Progenitor cell of endocrine pancreas (in vitro differentiated cells): ENCODE measurements around the gene ZNF784. TPM values are rescaled to one million over a fixed set of nuclear protein-coding genes. Genes with fewer than 3 reads are reported as not detected.

Source experiments
- DNase-seq: peaks from one replicate; pipeline ENCODE4 v3.0.0; 2021; ENCODE audit warnings: low spot score; ENCODE audit not compliant: unreplicated experiment
- H3K27ac Mint-ChIP-seq: 2 replicates; pipeline ENCODE4 v1.8.0; 2021; ENCODE audit warnings: mild to moderate bottlenecking, moderate library complexity, mixed read lengths
- H3K27me3 Mint-ChIP-seq: 2 replicates; pipeline ENCODE4 v1.8.0; 2021; ENCODE audit warnings: mixed read lengths
- H3K36me3 Mint-ChIP-seq: 2 replicates; pipeline ENCODE4 v1.8.0; 2022; ENCODE audit warnings: mixed read lengths; ENCODE audit not compliant: insufficient read depth
- H3K4me1 Mint-ChIP-seq: 2 replicates; pipeline ENCODE4 v1.8.0; 2021; ENCODE audit warnings: low read depth, mixed read lengths
- H3K4me3 Mint-ChIP-seq: 2 replicates; pipeline ENCODE4 v1.8.0; 2021; ENCODE audit warnings: low read depth, mild to moderate bottlenecking, moderate library complexity, mixed read lengths
- H3K9me3 Mint-ChIP-seq: 2 replicates; pipeline ENCODE4 v1.8.0; 2021; ENCODE audit warnings: low read depth, mixed read lengths
- total RNA-seq: library from RNA; stranded (reverse); gene quantifications from 2 replicates; pipeline ENCODE4 v1.2.1, GENCODE V29; 2021
- TF ChIP-seq, protein P1 (sequence below): fragments of 200-600 bp; sonication (generic); IDR thresholded peaks from one replicate; pipeline ENCODE4 v1.5.0; 2021; ENCODE audit warnings: antibody characterized with exemption, mild to moderate bottlenecking; ENCODE audit not compliant: unreplicated experiment

ZNF784 gene
- total RNA-seq, 1 donor from 2014 or later: 15.3 TPM

DNA sequence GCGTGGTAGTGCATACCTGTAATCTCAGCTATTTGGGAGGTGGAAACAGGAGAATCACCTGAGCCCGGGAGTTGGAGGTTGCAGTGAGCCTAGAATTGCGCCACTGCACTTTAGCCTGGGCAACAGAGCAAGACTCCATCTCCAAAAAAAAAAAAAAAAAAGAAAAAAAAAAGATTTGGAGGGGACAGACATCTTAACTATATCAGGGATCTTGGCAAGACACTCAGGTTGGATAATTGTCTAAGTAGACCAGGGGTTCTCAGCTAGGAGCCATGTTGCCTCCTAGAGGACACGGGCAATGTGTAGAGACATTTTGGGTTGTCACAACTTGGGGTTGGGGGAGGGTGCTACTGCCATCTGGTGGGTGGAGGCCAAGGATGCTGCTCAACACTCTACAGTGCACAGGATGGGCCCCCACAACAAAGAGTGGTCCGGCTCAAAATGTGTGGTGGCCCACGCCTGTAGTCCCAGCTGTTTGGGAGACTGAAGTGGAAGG lies 14.5 kb upstream of the ZNF784 start:
- TF ChIP-seq, protein P1, sequence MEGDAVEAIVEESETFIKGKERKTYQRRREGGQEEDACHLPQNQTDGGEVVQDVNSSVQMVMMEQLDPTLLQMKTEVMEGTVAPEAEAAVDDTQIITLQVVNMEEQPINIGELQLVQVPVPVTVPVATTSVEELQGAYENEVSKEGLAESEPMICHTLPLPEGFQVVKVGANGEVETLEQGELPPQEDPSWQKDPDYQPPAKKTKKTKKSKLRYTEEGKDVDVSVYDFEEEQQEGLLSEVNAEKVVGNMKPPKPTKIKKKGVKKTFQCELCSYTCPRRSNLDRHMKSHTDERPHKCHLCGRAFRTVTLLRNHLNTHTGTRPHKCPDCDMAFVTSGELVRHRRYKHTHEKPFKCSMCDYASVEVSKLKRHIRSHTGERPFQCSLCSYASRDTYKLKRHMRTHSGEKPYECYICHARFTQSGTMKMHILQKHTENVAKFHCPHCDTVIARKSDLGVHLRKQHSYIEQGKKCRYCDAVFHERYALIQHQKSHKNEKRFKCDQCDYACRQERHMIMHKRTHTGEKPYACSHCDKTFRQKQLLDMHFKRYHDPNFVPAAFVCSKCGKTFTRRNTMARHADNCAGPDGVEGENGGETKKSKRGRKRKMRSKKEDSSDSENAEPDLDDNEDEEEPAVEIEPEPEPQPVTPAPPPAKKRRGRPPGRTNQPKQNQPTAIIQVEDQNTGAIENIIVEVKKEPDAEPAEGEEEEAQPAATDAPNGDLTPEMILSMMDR: peak; percentile 56
- H3K27me3 Mint-ChIP-seq: no peaks in the 10 kb centered on the region
- H3K27ac Mint-ChIP-seq: peak overlapping the region; percentile 81
- H3K36me3 Mint-ChIP-seq: peaks cover 4% of the 10 kb centered on the region
- H3K9me3 Mint-ChIP-seq: no peaks in the 10 kb centered on the region
- H3K4me3 Mint-ChIP-seq: peak overlapping the region; percentile 53
- peaks cover 41% of the 10 kb centered on the region for H3K4me1 Mint-ChIP-seq
- no peak for DNase-seq

DNA sequence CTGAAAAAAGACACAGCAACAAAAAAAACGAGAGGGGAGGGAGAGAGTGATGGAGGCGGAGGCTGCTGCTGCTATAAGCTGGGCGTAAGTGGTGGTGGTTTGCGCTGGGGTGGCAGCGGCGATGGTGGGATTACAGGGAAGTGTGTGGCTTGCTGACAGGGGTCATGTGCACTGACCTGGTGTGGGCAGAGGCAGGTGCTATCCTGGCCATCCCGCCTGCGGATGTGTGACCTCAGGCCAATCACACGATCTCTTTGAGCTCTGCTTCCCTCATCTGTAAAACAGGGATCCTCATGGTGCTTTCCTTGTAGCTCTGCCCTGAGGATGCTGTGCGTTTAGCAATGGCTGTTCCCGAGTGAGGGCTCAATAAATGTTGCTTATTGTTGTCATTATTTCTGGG lies 13.2 kb upstream of the ZNF784 start:
- TF ChIP-seq, protein P1: no peak
- Mint-ChIP-seq H3K9me3 (no peaks in the 10 kb centered on the region), H3K27ac (no peak overlapping the region), H3K4me3 (peak overlapping the region; percentile 53), H3K4me1 (peaks cover 33% of the 10 kb centered on the region), H3K27me3 (no peaks in the 10 kb centered on the region), H3K36me3 (peaks cover 4% of the 10 kb centered on the region)
- no peak for DNase-seq

DNA sequence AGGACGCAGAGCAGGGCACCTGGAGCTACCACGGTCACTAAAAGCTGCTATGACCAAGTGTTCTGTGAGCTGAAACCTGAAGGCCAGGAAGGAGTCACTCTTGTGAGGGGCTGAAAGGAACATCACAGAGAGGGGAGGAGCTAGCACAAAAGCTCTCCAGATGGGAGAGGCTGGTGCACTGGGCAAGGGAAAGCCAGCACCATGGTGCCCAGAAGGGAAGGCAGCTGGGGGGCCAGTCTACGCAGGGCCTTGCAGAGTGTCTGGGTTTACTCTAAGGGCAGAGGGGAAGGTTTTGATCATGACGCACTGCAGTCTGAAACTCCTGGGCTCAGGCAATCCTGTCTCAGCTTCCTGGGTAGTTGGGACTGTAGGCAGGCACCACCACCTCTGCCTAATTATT lies 12.4 kb upstream of the ZNF784 start:
- no peaks in the 10 kb centered on the region for H3K27me3 Mint-ChIP-seq
- peak overlapping the region; percentile 99 for H3K4me3 Mint-ChIP-seq
- H3K27ac Mint-ChIP-seq: peak overlapping the region; percentile 99
- peaks cover 4% of the 10 kb centered on the region for H3K36me3 Mint-ChIP-seq
- H3K9me3 Mint-ChIP-seq: no peaks in the 10 kb centered on the region
- H3K4me1 Mint-ChIP-seq: peaks cover 29% of the 10 kb centered on the region
- no peak for DNase-seq
- TF ChIP-seq, protein P1: no peak

DNA sequence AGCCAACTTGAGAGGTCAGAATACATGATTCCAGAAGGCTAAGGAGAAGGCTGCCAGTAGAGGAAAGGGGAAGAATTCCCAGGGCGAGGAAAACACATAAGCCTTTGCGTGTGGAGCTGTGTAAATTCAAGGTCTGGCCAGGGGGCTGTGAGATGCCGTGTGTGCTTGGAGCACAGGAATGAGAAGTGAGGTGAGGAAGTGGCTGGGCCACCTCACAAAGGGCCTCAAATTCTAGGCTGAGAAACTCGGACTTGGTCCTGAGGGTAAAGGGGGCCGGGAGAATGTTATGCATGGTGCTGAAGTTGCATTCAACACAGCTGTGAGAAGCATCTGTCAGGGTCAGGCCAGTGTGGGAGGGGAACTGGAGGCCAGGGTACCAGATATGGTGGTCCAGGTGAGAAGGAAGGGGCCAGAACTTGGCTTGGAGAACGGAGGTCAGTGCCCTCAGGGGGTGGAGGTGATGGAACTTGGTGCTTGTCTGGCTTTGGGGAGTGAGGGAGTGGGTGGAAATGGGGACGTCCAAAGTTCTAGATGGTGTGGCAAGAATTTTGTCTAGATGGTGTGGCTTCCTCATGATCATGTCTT lies 11.6 kb upstream of the ZNF784 start:
- TF ChIP-seq, protein P1: no peak
- Mint-ChIP-seq H3K27ac (peak overlapping the region; percentile 99), H3K36me3 (peaks cover 4% of the 10 kb centered on the region), H3K4me3 (peak overlapping the region; percentile 99), H3K27me3 (no peaks in the 10 kb centered on the region), H3K9me3 (no peaks in the 10 kb centered on the region), H3K4me1 (peaks cover 25% of the 10 kb centered on the region)
- no peak for DNase-seq

DNA sequence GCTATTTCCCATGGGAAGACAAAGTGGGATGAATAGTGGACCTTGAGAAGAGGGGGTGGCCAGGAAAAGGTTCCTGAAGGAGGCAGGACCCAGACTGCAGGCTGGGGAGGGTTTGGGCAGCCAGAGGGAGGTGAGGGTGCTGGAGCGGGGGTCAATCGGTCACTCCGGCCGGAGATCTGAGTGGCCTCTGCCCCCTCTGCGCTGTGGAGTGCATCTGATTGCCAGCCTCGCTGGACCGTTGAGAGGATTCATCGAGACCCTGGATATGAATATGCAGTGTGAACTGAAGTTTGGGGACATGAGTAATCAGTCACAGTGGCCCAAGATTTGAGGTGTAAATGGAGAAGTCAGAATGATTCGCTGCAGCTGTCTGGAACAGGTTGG lies 11.0 kb upstream of the ZNF784 start:
- Mint-ChIP-seq H3K27ac (peak overlapping the region; percentile 99), H3K27me3 (no peaks in the 10 kb centered on the region), H3K4me3 (peak overlapping the region; percentile 99), H3K36me3 (peaks cover 4% of the 10 kb centered on the region), H3K9me3 (no peaks in the 10 kb centered on the region), H3K4me1 (peaks cover 22% of the 10 kb centered on the region)
- no peak for DNase-seq
- TF ChIP-seq, protein P1: no peak
